Thoracic aorta (tissue), 2 donors: ENCODE results near the gene SOX15. TPM values are rescaled to one million over a fixed set of nuclear protein-coding genes. Genes with fewer than 3 reads are reported as not detected.
A peak's percentile ranks its signal among the peaks of the same experiment; 100 is the strongest.
"Not testable (repeated sequence)": the region's sequence is repeated elsewhere in the genome, so short reads cannot be mapped to it uniquely, and the experiment has no call there.

Source experiments
- ATAC-seq: fragments of 150-250 bp; one replicate; pipeline ENCODE4 v1.8.0; 2017; ENCODE audit warnings: low read depth; ENCODE audit not compliant: insufficient number of reproducible peaks, low FRiP score
- DNase-seq: peaks from one replicate; pipeline ENCODE4 v3.0.0-alpha.2; 2020; ENCODE audit warnings: low spot score
- H3K27ac ChIP-seq, 2 donors: fragments of 200-600 bp; sonication (generic); 1 replicate in 1 of 2; 2 replicates in 1 of 2; pipeline ENCODE4 v1.5.1; 2016; ENCODE audit warnings: mild to moderate bottlenecking in 2 of 2, moderate library complexity in 2 of 2
- H3K27me3 ChIP-seq: fragments of 200-600 bp; sonication (generic); replicated peaks from 2 replicates; pipeline ENCODE4 v1.6.0; 2016; ENCODE audit warnings: mild to moderate bottlenecking; ENCODE audit not compliant: insufficient read depth
- H3K36me3 ChIP-seq: fragments of 200-600 bp; sonication (generic); one replicate; pipeline ENCODE4 v1.5.1; 2016
- H3K4me1 ChIP-seq, 2 donors: fragments of 200-600 bp; sonication (generic); 1 replicate in 1 of 2; 2 replicates in 1 of 2; pipeline versions ENCODE4 v1.5.1 to v1.6.0; 2016; ENCODE audit warnings: low read depth in 2 of 2, mild to moderate bottlenecking in 1 of 2; ENCODE audit not compliant: control insufficient read depth in 1 of 2
- H3K4me3 ChIP-seq: fragments of 200-600 bp; sonication (generic); 2 replicates; pipeline ENCODE4 v1.5.1; 2016; ENCODE audit warnings: mild to moderate bottlenecking
- H3K9me3 ChIP-seq: fragments of 200-600 bp; sonication (generic); 2 replicates; pipeline ENCODE4 v1.5.1; 2016
- CTCF ChIP-seq: fragments of 200-600 bp; sonication (generic); IDR thresholded peaks from one replicate; pipeline ENCODE4 v1.5.1; 2019; ENCODE audit warnings: antibody characterized with exemption
- total RNA-seq, 2 donors: library from RNA; depleted of rRNA; stranded (reverse); fragments of >200 nt; gene quantifications; one replicate each; pipeline versions ENCODE4 v1.1.0 to v1.2.3, GENCODE V29; 2016

The SOX15 gene
- total RNA-seq, 2 donors from 2014 or later: 0.81 to 2.8 TPM

- TF ChIP-seq CTCF: no peak
- Histone ChIP-seq H3K9me3 (no peaks in the 10 kb centered on the region), H3K4me1 (peaks cover 7 to 8% of the 10 kb centered on the region in 2 donors), H3K27me3 (no peaks in the 10 kb centered on the region), H3K27ac (no peak overlapping the region), H3K4me3 (no peak overlapping the region), H3K36me3 (no peaks in the 10 kb centered on the region)
- DNase-seq: no peak
- ATAC-seq: no peak
Observed at GRCh38 chr17:7626307-7626706, 36.4 kb upstream of the SOX15 start.

- H3K4me1 ChIP-seq, ATAC-seq, H3K9me3 ChIP-seq, H3K27ac ChIP-seq, H3K36me3 ChIP-seq, DNase-seq, H3K4me3 ChIP-seq, H3K27me3 ChIP-seq: not testable (repeated sequence)
Observed at GRCh38 chr17:7625749-7626148, 35.9 kb upstream of the SOX15 start.

- ATAC-seq (no peak), DNase-seq (no peak)
- no peaks in the 10 kb centered on the region for H3K27me3 ChIP-seq
- no peak for TF ChIP-seq CTCF
- no peak overlapping the region for H3K27ac ChIP-seq
- no peak overlapping the region for H3K4me3 ChIP-seq
- H3K36me3 ChIP-seq: no peaks in the 10 kb centered on the region
- H3K4me1 ChIP-seq: peaks cover 7 to 8% of the 10 kb centered on the region in 2 donors
- H3K9me3 ChIP-seq: no peaks in the 10 kb centered on the region
Observed at GRCh38 chr17:7623661-7624060, 33.8 kb upstream of the SOX15 start.

GRCh38 chr17:7620835-7621234, 30.9 kb upstream of the SOX15 start:
- H3K4me1 ChIP-seq: no peaks in the 10 kb centered on the region
- no peak for TF ChIP-seq CTCF
- DNase-seq (no peak), ATAC-seq (no peak)
- no peaks in the 10 kb centered on the region for H3K36me3 ChIP-seq
- no peaks in the 10 kb centered on the region for H3K27me3 ChIP-seq
- no peak overlapping the region for H3K27ac ChIP-seq
- H3K9me3 ChIP-seq: no peaks in the 10 kb centered on the region
- H3K4me3 ChIP-seq: no peak overlapping the region

- H3K4me1 ChIP-seq: peaks cover 0 to 6% of the 10 kb centered on the region in 2 donors
- H3K36me3 ChIP-seq: no peaks in the 10 kb centered on the region
- H3K27me3 ChIP-seq: no peaks in the 10 kb centered on the region
- DNase-seq (no peak), ATAC-seq (no peak)
- no peak for TF ChIP-seq CTCF
- no peaks in the 10 kb centered on the region for H3K9me3 ChIP-seq
- H3K27ac ChIP-seq: no peak overlapping the region
- no peak overlapping the region for H3K4me3 ChIP-seq
Observed at GRCh38 chr17:7618608-7619007, 28.7 kb upstream of the SOX15 start.

GRCh38 chr17:7615265-7615747, 25.4 kb upstream of the SOX15 start:
- no peaks in the 10 kb centered on the region for H3K27me3 ChIP-seq
- ATAC-seq (no peak), DNase-seq (no peak)
- TF ChIP-seq CTCF: no peak
- H3K4me1 ChIP-seq: peaks cover 15 to 38% of the 10 kb centered on the region in 2 donors
- H3K9me3 ChIP-seq: no peaks in the 10 kb centered on the region
- peak overlapping the region; percentile 92 for H3K4me3 ChIP-seq
- H3K36me3 ChIP-seq: peaks cover 4% of the 10 kb centered on the region
- peak overlapping the region; percentile 73 to 84 for H3K27ac ChIP-seq
